Thyroid gland (tissue), 4 donors: ENCODE results near the gene KIF1B.

Source experiments
- POLR2A ChIP-seq, 2 donors: fragments of 450-650 bp; IDR thresholded peaks; one replicate each; pipeline ENCODE4 v1.6.1; 2017; ENCODE audit warnings: antibody characterized with exemption in 2 of 2, mild to moderate bottlenecking in 2 of 2, moderate library complexity in 1 of 2
- TF ChIP-seq, protein P1 (sequence below), 6 experiments: fragments of 200-600 bp in 3 of 6; fragments of 450-650 bp in 3 of 6; sonication (generic) in 3 of 6; IDR thresholded peaks; one replicate each; pipeline ENCODE4 v1.5.1; 2016 to 2019; ENCODE audit warnings: antibody characterized with exemption in 6 of 6, mild to moderate bottlenecking in 2 of 6, inconsistent platforms in 1 of 6, moderate library complexity in 1 of 6

DNA sequence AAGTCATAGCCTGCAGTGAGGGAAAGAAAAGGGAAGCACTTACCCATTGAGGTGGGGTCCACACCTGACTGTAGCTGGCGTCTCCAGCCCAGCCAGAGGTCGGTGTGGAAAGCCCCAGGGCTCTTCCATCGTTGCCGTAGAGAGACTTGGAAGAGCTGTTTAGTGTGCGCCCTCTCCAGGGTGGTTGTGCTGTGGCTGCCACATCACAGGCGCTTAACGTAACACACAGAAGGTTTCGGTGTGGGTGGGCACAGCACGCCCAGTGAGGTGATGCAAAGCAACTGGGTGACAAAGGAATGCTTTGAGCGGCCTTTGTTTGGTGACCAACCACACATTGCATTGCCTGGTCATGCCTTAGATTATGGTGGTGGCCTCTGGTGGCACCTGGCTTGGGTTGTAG is 36.8 kb upstream of the KIF1B start:
- TF ChIP-seq POLR2A (IDR thresholded peaks at IDR 0.05): no peak
- TF ChIP-seq, protein P1, sequence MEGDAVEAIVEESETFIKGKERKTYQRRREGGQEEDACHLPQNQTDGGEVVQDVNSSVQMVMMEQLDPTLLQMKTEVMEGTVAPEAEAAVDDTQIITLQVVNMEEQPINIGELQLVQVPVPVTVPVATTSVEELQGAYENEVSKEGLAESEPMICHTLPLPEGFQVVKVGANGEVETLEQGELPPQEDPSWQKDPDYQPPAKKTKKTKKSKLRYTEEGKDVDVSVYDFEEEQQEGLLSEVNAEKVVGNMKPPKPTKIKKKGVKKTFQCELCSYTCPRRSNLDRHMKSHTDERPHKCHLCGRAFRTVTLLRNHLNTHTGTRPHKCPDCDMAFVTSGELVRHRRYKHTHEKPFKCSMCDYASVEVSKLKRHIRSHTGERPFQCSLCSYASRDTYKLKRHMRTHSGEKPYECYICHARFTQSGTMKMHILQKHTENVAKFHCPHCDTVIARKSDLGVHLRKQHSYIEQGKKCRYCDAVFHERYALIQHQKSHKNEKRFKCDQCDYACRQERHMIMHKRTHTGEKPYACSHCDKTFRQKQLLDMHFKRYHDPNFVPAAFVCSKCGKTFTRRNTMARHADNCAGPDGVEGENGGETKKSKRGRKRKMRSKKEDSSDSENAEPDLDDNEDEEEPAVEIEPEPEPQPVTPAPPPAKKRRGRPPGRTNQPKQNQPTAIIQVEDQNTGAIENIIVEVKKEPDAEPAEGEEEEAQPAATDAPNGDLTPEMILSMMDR (IDR thresholded peaks at IDR 0.05): no peak
